GM18907 (cell line): ENCODE measurements around the gene GAS7.
"Not testable (repeated sequence)": the region's sequence is repeated elsewhere in the genome, so short reads cannot be mapped to it uniquely, and the experiment has no call there.

Experiments
- ATAC-seq: cut with Tn5 transposase; IDR thresholded peaks from one replicate; pipeline ENCODE4 v1.9.1; 2021; ENCODE audit warnings: mild to moderate bottlenecking, moderate library complexity; ENCODE audit not compliant: unreplicated experiment

Gene GAS7

GRCh38 chr17:10114931-10115535 is 83.4 kb downstream of the GAS7 start:
- peak; percentile 48 for ATAC-seq

- ATAC-seq = no peak
Measured at GRCh38 chr17:10112962-10113361, 85.4 kb downstream of the GAS7 start.

- ATAC-seq = no peak
Measured at GRCh38 chr17:10111907-10112452, 86.4 kb downstream of the GAS7 start.

GRCh38 chr17:10109146-10109545 is 89.3 kb downstream of the GAS7 start:
- no peak for ATAC-seq

GRCh38 chr17:10107316-10108165 is 90.9 kb downstream of the GAS7 start:
- ATAC-seq = no peak

- no peak for ATAC-seq
Measured at GRCh38 chr17:10106067-10106466, 92.3 kb downstream of the GAS7 start.

- ATAC-seq = no peak
Measured at GRCh38 chr17:10105513-10106001, 92.8 kb downstream of the GAS7 start.

GRCh38 chr17:10103712-10104111 is 94.7 kb downstream of the GAS7 start:
- no peak for ATAC-seq

GRCh38 chr17:10102817-10103216 is 95.6 kb downstream of the GAS7 start:
- ATAC-seq = no peak

GRCh38 chr17:10099051-10099571 is 99.3 kb downstream of the GAS7 start:
- ATAC-seq = no peak

- no peak for ATAC-seq
Measured at GRCh38 chr17:10096596-10096995, 101.8 kb downstream of the GAS7 start.

GRCh38 chr17:10095295-10095694 is 103.1 kb downstream of the GAS7 start:
- ATAC-seq = not testable (repeated sequence)

- no peak for ATAC-seq
Measured at GRCh38 chr17:10094797-10095196, 103.6 kb downstream of the GAS7 start.

GRCh38 chr17:10092595-10092994 is 105.8 kb downstream of the GAS7 start:
- ATAC-seq = no peak

GRCh38 chr17:10091046-10091445 is 107.4 kb downstream of the GAS7 start:
- no peak for ATAC-seq

GRCh38 chr17:10089196-10089804 is 109.1 kb downstream of the GAS7 start:
- no peak for ATAC-seq

GRCh38 chr17:10088444-10088843 is 110.0 kb downstream of the GAS7 start:
- no peak for ATAC-seq

- no peak for ATAC-seq
Measured at GRCh38 chr17:10087355-10087754, 111.1 kb downstream of the GAS7 start.

GRCh38 chr17:10083864-10084263 is 114.5 kb downstream of the GAS7 start:
- ATAC-seq = no peak

- no peak for ATAC-seq
Measured at GRCh38 chr17:10082795-10083194, 115.6 kb downstream of the GAS7 start.

GRCh38 chr17:10081571-10082169 is 116.7 kb downstream of the GAS7 start:
- no peak for ATAC-seq
